Upper lobe of left lung (tissue), 4 donors: ENCODE measurements around the gene CAPSL.

Experiments
- CTCF ChIP-seq, 6 experiments: fragments of 450-650 bp in 4 of 6; fragments of 200-600 bp in 2 of 6; sonication (generic) in 2 of 6; IDR thresholded peaks; one replicate each; pipeline ENCODE4 v1.5.1; 2016 to 2019; ENCODE audit warnings: antibody characterized with exemption in 6 of 6
- EP300 ChIP-seq, 4 donors: sonication (generic); formaldehyde crosslinking; IDR thresholded peaks; one replicate each; pipeline ENCODE4 v1.5.1; 2017; ENCODE audit warnings: antibody characterized with exemption in 4 of 4, control low read depth in 2 of 4
- POLR2A ChIP-seq, 4 donors: fragments of 450-650 bp; IDR thresholded peaks; one replicate each; pipeline ENCODE4 v1.5.1; 2016 to 2017; ENCODE audit warnings: antibody characterized with exemption in 4 of 4, mild to moderate bottlenecking in 2 of 4
- POLR2AphosphoS5 ChIP-seq, 2 donors: sonication (generic); formaldehyde crosslinking; IDR thresholded peaks; one replicate each; pipeline ENCODE4 v1.5.1; 2017; ENCODE audit warnings: antibody characterized with exemption in 2 of 2

- TF ChIP-seq CTCF (IDR thresholded peaks at IDR 0.05) (no peak), POLR2A (IDR thresholded peaks at IDR 0.05) (no peak), POLR2AphosphoS5 (IDR thresholded peaks at IDR 0.05) (no peak), EP300 (IDR thresholded peaks at IDR 0.05) (no peak)
Measured at GRCh38 chr5:35861718-35862117, 76.7 kb downstream of the CAPSL start.
